ENCODE data around the gene CYSLTR1. TPM values are rescaled to one million over a fixed set of nuclear protein-coding genes. Genes with fewer than 3 reads are reported as not detected.

CYSLTR1 gene
- total RNA-seq (2014; rRNA removed; shearing (Covaris generic); ENCODE audit: low replicate concordance): not detected in 2 replicates

GRCh38 chrX:78327370-78328086, at the start of gene CYSLTR1:
TSS of gene CYSLTR1 (minus strand) at chrX:78327611. CDS start at chrX:78273746, 53,865 bp downstream.
- no peaks in the 10 kb centered on the region for H3K9me3 ChIP-seq
- DNase-seq: no peak
- H3K27me3 ChIP-seq: no peaks in the 10 kb centered on the region
- H3K4me3 ChIP-seq: no peak within 1 kb of the TSS
- no peaks in the 10 kb centered on the region for H3K36me3 ChIP-seq

GRCh38 chrX:78377186-78377585, 49.8 kb upstream of the CYSLTR1 start:
- no peaks in the 10 kb centered on the region for H3K9me3 ChIP-seq
- no peak for DNase-seq
- no peaks in the 10 kb centered on the region for H3K27me3 ChIP-seq
- no peaks in the 10 kb centered on the region for H3K36me3 ChIP-seq
- H3K4me3 ChIP-seq: no peak overlapping the region

GRCh38 chrX:78375894-78376293, 48.5 kb upstream of the CYSLTR1 start:
- no peak overlapping the region for H3K4me3 ChIP-seq
- no peak for DNase-seq
- no peaks in the 10 kb centered on the region for H3K9me3 ChIP-seq
- no peaks in the 10 kb centered on the region for H3K36me3 ChIP-seq
- no peaks in the 10 kb centered on the region for H3K27me3 ChIP-seq

GRCh38 chrX:78366576-78366975, 39.2 kb upstream of the CYSLTR1 start:
- Histone ChIP-seq H3K36me3 (no peaks in the 10 kb centered on the region), H3K9me3 (no peaks in the 10 kb centered on the region), H3K4me3 (no peak overlapping the region), H3K27me3 (no peaks in the 10 kb centered on the region)
- DNase-seq: no peak

GRCh38 chrX:78357342-78358055, 30.1 kb upstream of the CYSLTR1 start:
- no peaks in the 10 kb centered on the region for H3K9me3 ChIP-seq
- no peak overlapping the region for H3K4me3 ChIP-seq
- no peaks in the 10 kb centered on the region for H3K27me3 ChIP-seq
- no peaks in the 10 kb centered on the region for H3K36me3 ChIP-seq
- no peak for DNase-seq

- H3K9me3 ChIP-seq: no peaks in the 10 kb centered on the region
- no peaks in the 10 kb centered on the region for H3K36me3 ChIP-seq
- no peaks in the 10 kb centered on the region for H3K27me3 ChIP-seq
- no peak overlapping the region for H3K4me3 ChIP-seq
- no peak for DNase-seq
These were observed 6.1 kb upstream of the CYSLTR1 start for GRCh38 chrX:78333521-78333920.

GRCh38 chrX:78331708-78332107, 4.3 kb upstream of the CYSLTR1 start:
- DNase-seq: no peak
- Histone ChIP-seq H3K27me3 (no peaks in the 10 kb centered on the region), H3K36me3 (no peaks in the 10 kb centered on the region), H3K9me3 (no peaks in the 10 kb centered on the region), H3K4me3 (no peak overlapping the region)

- DNase-seq: no peak
- no peaks in the 10 kb centered on the region for H3K36me3 ChIP-seq
- H3K27me3 ChIP-seq: no peaks in the 10 kb centered on the region
- no peaks in the 10 kb centered on the region for H3K9me3 ChIP-seq
- H3K4me3 ChIP-seq: no peak overlapping the region
These were observed 3.1 kb upstream of the CYSLTR1 start for GRCh38 chrX:78330540-78330939.

GRCh38 chrX:78330068-78330467, 2.7 kb upstream of the CYSLTR1 start:
- Histone ChIP-seq H3K27me3 (no peaks in the 10 kb centered on the region), H3K36me3 (no peaks in the 10 kb centered on the region), H3K4me3 (no peak overlapping the region), H3K9me3 (no peaks in the 10 kb centered on the region)
- DNase-seq: no peak

GRCh38 chrX:78329486-78329885, 2.1 kb upstream of the CYSLTR1 start:
- DNase-seq: no peak
- H3K9me3 ChIP-seq: no peaks in the 10 kb centered on the region
- H3K36me3 ChIP-seq: no peaks in the 10 kb centered on the region
- H3K4me3 ChIP-seq: no peak overlapping the region
- H3K27me3 ChIP-seq: no peaks in the 10 kb centered on the region

- DNase-seq: no peak
- no peaks in the 10 kb centered on the region for H3K36me3 ChIP-seq
- no peaks in the 10 kb centered on the region for H3K27me3 ChIP-seq
- H3K4me3 ChIP-seq: no peak overlapping the region
- no peaks in the 10 kb centered on the region for H3K9me3 ChIP-seq
These were observed 1.0 kb downstream of the CYSLTR1 start for GRCh38 chrX:78326401-78326800.

GRCh38 chrX:78322863-78323262, 4.5 kb downstream of the CYSLTR1 start:
- H3K36me3 ChIP-seq: no peaks in the 10 kb centered on the region
- H3K27me3 ChIP-seq: no peaks in the 10 kb centered on the region
- no peaks in the 10 kb centered on the region for H3K9me3 ChIP-seq
- no peak for DNase-seq
- no peak overlapping the region for H3K4me3 ChIP-seq

- H3K36me3 ChIP-seq: no peaks in the 10 kb centered on the region
- DNase-seq: no peak
- H3K9me3 ChIP-seq: no peaks in the 10 kb centered on the region
- H3K4me3 ChIP-seq: no peak overlapping the region
- H3K27me3 ChIP-seq: no peaks in the 10 kb centered on the region
These were observed 5.6 kb downstream of the CYSLTR1 start for GRCh38 chrX:78321809-78322208.

GRCh38 chrX:78316265-78316664, 11.1 kb downstream of the CYSLTR1 start:
- no peak for DNase-seq
- Histone ChIP-seq H3K27me3 (no peaks in the 10 kb centered on the region), H3K9me3 (no peaks in the 10 kb centered on the region), H3K36me3 (no peaks in the 10 kb centered on the region), H3K4me3 (no peak overlapping the region)

- Histone ChIP-seq H3K9me3 (no peaks in the 10 kb centered on the region), H3K36me3 (no peaks in the 10 kb centered on the region), H3K4me3 (no peak overlapping the region), H3K27me3 (no peaks in the 10 kb centered on the region)
- no peak for DNase-seq
These were observed 11.7 kb downstream of the CYSLTR1 start for GRCh38 chrX:78315745-78316144.

- Histone ChIP-seq H3K36me3 (no peaks in the 10 kb centered on the region), H3K27me3 (no peaks in the 10 kb centered on the region)
- DNase-seq: no peak
These were observed 12.8 kb downstream of the CYSLTR1 start for GRCh38 chrX:78314561-78314960.

GRCh38 chrX:78313526-78313925, 13.9 kb downstream of the CYSLTR1 start:
- no peaks in the 10 kb centered on the region for H3K9me3 ChIP-seq
- no peaks in the 10 kb centered on the region for H3K27me3 ChIP-seq
- no peak for DNase-seq

More at GRCh38 chrX:78314561-78314960, 12.8 kb downstream of the CYSLTR1 start:
- Histone ChIP-seq H3K9me3 (no peaks in the 10 kb centered on the region), H3K4me3 (no peak overlapping the region)

GRCh38 chrX:78307665-78308064, 19.7 kb downstream of the CYSLTR1 start:
- Histone ChIP-seq H3K9me3 (no peaks in the 10 kb centered on the region), H3K27me3 (no peaks in the 10 kb centered on the region), H3K36me3 (no peaks in the 10 kb centered on the region), H3K4me3 (no peak overlapping the region)
- DNase-seq: no peak

More at GRCh38 chrX:78313526-78313925, 13.9 kb downstream of the CYSLTR1 start:
- no peaks in the 10 kb centered on the region for H3K36me3 ChIP-seq
- no peak overlapping the region for H3K4me3 ChIP-seq
